ENCODE data around the gene AP3S1. TPM values are rescaled to one million over a fixed set of nuclear protein-coding genes. Genes with fewer than 3 reads are reported as not detected.
A peak's percentile ranks its signal among the peaks of the same experiment; 100 is the strongest.

AP3S1 gene
- total RNA-seq, 1 experiment from 2014 or later = 94.6 TPM

- TF ChIP-seq CTCF (IDR thresholded peaks at IDR 0.05; ENCODE audit: unreplicated experiment) = no peak
- POLR2A ChIA-PET = no interaction called here
- Mint-ChIP-seq H3K27ac (ENCODE audit: low read depth, unreplicated experiment) (no peak overlapping the region), H3K9me3 (ENCODE audit: unreplicated experiment) (peaks cover 7% of the 10 kb centered on the region), H3K4me1 (ENCODE audit: insufficient read depth, unreplicated experiment) (peaks cover 17% of the 10 kb centered on the region), H3K36me3 (ENCODE audit: insufficient read depth, unreplicated experiment) (no peaks in the 10 kb centered on the region), H3K4me3 (ENCODE audit: unreplicated experiment) (no peak overlapping the region), H3K27me3 (ENCODE audit: insufficient read depth, unreplicated experiment) (no peaks in the 10 kb centered on the region)
- intact Hi-C loops (cut with micrococcal nuclease) = no loop called here
- no peak for DNase-seq (ENCODE audit: unreplicated experiment)
- no TSS peak for BruUV-seq (replicated peaks)
- CTCF ChIA-PET = interaction anchor here (1.0 kb wide), 1 partner anchor 140 kb away, joined by 3 read pairs; no protein-coding TSS in a partner anchor
Observed at GRCh38 chr5:115939059-115939458, 97.3 kb downstream of the AP3S1 start.

- no peaks in the 10 kb centered on the region for H3K36me3 Mint-ChIP-seq (ENCODE audit: insufficient read depth, unreplicated experiment)
- intact Hi-C loops (cut with micrococcal nuclease) = no loop called here
Observed at GRCh38 chr5:115940080-115940810, 98.5 kb downstream of the AP3S1 start.

DNA sequence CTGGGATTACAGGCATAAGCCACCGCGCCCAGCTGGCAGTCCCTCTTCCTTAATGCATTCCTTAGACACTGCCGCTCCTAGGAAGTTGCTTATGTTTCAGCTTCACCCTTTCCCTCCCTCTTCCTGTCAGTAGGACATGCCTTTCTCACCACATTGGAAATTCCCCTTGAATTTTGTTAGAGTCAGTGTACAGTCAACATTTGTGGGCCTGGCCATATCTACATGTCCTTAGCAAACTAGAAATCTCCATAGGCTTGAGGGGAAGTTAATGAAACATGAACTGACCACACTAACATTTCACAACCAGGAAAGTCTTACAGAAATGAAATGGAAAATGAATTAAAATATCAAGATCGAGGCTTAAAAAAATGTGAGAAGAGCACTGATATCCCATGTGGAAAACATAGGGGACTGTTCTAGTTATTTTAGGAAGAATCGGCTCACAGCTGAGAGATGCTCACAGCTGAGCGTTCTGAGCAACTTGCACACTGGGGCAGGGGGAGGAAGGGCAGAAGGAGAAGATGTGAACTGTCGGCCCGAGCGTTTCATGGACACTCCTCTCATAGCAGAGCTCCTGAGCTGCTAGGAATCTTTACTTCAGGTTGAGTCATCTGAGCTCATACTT, 99.4 kb downstream of the AP3S1 start:
- intact Hi-C loops (cut with micrococcal nuclease) = no loop called here
- Mint-ChIP-seq H3K4me1 (ENCODE audit: insufficient read depth, unreplicated experiment) (peaks cover 17% of the 10 kb centered on the region), H3K9me3 (ENCODE audit: unreplicated experiment) (peaks cover 7% of the 10 kb centered on the region), H3K4me3 (ENCODE audit: unreplicated experiment) (no peak overlapping the region), H3K36me3 (ENCODE audit: insufficient read depth, unreplicated experiment) (no peaks in the 10 kb centered on the region), H3K27ac (ENCODE audit: low read depth, unreplicated experiment) (peak overlapping the region; percentile 73), H3K27me3 (ENCODE audit: insufficient read depth, unreplicated experiment) (no peaks in the 10 kb centered on the region)
- no peak for TF ChIP-seq CTCF (IDR thresholded peaks at IDR 0.05; ENCODE audit: unreplicated experiment)
- no TSS peak for BruUV-seq (replicated peaks)
- ChIA-PET CTCF (interaction anchor here (0.6 kb wide), 3 partner anchors 57 to 108 kb away, joined by 3 to 4 read pairs (median 4); no protein-coding TSS in a partner anchor), POLR2A (no interaction called here)
- peak; percentile 86 for DNase-seq (ENCODE audit: unreplicated experiment)

More at GRCh38 chr5:115940080-115940810, 98.5 kb downstream of the AP3S1 start:
- no peak overlapping the region for H3K4me3 Mint-ChIP-seq (ENCODE audit: unreplicated experiment)
- CTCF ChIA-PET = interaction anchor here (0.7 to 1.0 kb wide), 2 partner anchors 37 to 139 kb away, joined by 3 to 4 read pairs; no protein-coding TSS in a partner anchor
- H3K27me3 Mint-ChIP-seq (ENCODE audit: insufficient read depth, unreplicated experiment) = no peaks in the 10 kb centered on the region
- DNase-seq (ENCODE audit: unreplicated experiment) = no peak
- no peak overlapping the region for H3K27ac Mint-ChIP-seq (ENCODE audit: low read depth, unreplicated experiment)
- peaks cover 7% of the 10 kb centered on the region for H3K9me3 Mint-ChIP-seq (ENCODE audit: unreplicated experiment)
- TF ChIP-seq CTCF (IDR thresholded peaks at IDR 0.05; ENCODE audit: unreplicated experiment) = no peak
- BruUV-seq (replicated peaks) = no TSS peak
- peaks cover 17% of the 10 kb centered on the region for H3K4me1 Mint-ChIP-seq (ENCODE audit: insufficient read depth, unreplicated experiment)
- POLR2A ChIA-PET = interaction anchor here (0.6 kb wide), 1 partner anchor 145 kb away, joined by 3 read pairs; no protein-coding TSS in a partner anchor

DNA sequence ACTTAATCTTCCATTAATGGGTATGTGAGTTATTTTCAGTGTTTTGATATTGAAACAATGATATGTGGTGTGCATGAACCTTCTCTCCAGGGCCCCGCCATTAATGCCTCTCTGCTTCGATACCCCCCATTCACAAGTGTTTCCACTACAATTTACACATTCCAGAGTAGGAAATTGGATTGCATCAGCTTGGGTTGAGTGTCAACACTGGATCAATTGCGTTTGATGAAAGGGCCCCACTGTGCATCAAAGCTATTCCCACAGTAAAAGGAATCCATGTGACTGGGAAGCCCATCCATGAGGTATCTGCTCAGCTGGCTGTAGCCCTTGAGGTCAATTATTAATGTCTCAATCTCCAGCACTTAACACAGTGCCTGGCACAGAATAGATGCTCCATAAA, 102.8 kb downstream of the AP3S1 start:
- Mint-ChIP-seq H3K4me3 (ENCODE audit: unreplicated experiment) (no peak overlapping the region), H3K27me3 (ENCODE audit: insufficient read depth, unreplicated experiment) (no peaks in the 10 kb centered on the region), H3K36me3 (ENCODE audit: insufficient read depth, unreplicated experiment) (no peaks in the 10 kb centered on the region), H3K9me3 (ENCODE audit: unreplicated experiment) (peaks cover 7% of the 10 kb centered on the region), H3K27ac (ENCODE audit: low read depth, unreplicated experiment) (no peak overlapping the region), H3K4me1 (ENCODE audit: insufficient read depth, unreplicated experiment) (peaks cover 9% of the 10 kb centered on the region)
- POLR2A ChIA-PET = no interaction called here
- no TSS peak for BruUV-seq (replicated peaks)
- CTCF ChIA-PET = interaction anchor here (0.8 kb wide), 1 partner anchor 11 kb away, joined by 5 read pairs; no protein-coding TSS in a partner anchor
- intact Hi-C loops (cut with micrococcal nuclease) = no loop called here
- no peak for DNase-seq (ENCODE audit: unreplicated experiment)
- TF ChIP-seq CTCF (IDR thresholded peaks at IDR 0.05; ENCODE audit: unreplicated experiment) = no peak

Measured in MCF 10A (cell line).